SK-N-DZ (cell line): ENCODE data around the gene OR14I1. TPM values are rescaled to one million over a fixed set of nuclear protein-coding genes. Genes with fewer than 3 reads are reported as not detected.

Experiments
- DNase-seq: peaks from one replicate; pipeline ENCODE4 v3.0.0-alpha.2; 2015; ENCODE audit warnings: low spot score
- polyA plus RNA-seq, 2 experiments: library from polyadenylated mRNA; depleted of rRNA; stranded (reverse); fragments of >200 nt; gene quantifications; 2 replicates each; pipeline ENCODE4 v1.2.3, GENCODE V29; 2014

Gene OR14I1
- not detected in 2 replicates for polyA plus RNA-seq (2014; cell fraction: cytosol; rRNA removed)
- not detected in 2 replicates for polyA plus RNA-seq (2014; cell fraction: nucleus; rRNA removed)

DNA sequence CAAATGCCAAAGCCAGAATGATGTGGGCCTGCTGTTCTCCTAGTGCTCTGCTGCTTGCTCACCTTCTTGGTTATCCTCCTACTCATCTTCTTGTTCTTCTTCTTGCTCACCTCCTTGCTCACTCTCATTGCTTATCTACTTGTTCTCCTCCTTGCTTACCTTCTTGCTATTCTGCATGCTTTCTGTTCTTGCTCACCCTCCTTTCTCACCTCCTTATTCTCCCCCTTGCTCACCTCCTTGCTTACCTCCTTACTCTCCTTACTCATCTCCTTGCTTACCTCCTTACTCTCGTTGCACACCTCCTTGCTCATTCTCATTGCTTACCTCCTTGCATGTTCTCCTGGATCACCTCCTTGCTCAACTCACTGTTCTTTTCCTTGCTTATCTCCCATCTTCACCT lies at the start of gene OR14I1:
Gene OR14I1, minus strand, starts transcription at position 53 of the 400 bp plus-strand sequence.
- DNase-seq = no peak

DNA sequence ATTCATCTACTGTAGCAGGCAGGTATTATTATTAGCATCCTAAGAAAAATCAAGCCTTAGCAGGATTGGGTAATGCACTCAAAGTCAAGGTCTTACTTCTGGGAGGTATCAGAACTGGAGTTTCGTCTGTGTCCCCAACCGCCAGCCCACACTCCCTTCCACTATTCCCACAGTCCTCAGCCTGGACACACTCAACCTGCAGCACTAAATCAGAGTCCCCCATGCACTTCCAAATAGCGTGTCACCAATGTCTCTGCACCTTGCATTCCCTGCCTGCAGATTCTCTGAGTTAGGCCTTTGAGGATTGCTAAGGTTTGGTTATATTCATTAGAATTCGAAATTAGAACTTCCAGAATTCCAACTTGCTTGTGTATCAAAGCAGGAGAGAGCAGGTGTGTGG lies 49.1 kb upstream of the OR14I1 start:
- no peak for DNase-seq

- no peak for DNase-seq
Measured at GRCh38 chr1:248751142-248751541, 48.6 kb upstream of the OR14I1 start.

DNA sequence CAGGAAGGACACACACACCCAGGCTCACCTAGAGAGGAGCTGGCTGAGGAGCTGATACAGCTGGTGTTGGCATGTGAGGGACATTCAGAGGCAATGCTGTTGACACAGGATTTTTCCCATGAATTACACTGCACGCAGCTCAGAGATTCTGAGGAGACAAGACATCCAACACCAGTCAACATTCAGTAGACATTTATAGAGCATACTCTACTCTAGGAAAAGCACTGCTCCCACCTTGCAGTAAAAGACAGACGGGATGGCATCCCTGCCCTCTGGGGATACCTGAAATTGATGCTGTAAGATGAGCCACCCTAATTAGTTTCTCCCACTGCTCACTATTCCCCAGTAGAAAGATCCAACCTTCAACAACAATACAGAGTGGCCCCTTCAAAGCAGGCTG lies 47.9 kb upstream of the OR14I1 start:
- DNase-seq = no peak

DNA sequence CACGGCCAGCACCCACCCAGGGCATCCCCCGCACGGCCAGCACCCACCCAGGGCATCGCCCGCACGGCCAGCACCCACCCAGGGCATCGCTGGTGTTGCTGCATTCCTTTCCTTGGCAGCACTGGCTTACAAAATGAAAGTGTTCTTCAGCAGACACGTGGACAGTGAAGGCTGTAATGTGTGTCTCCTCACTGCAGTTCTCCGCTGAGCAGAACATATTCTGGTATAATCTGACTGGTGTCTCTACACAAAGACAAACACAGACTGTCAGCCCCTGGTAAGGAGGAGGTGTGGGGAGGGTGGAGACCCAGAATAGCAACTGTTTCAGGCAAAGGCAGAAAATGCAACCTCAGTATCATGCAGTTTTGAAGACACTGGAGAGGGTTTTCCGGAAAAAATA lies 45.6 kb upstream of the OR14I1 start:
- no peak for DNase-seq

GRCh38 chr1:248740876-248741275 lies 38.3 kb upstream of the OR14I1 start:
- DNase-seq = no peak

GRCh38 chr1:248739572-248740205 lies 37.1 kb upstream of the OR14I1 start:
- DNase-seq = no peak

- DNase-seq = no peak
Measured at GRCh38 chr1:248737457-248737856, 34.9 kb upstream of the OR14I1 start.

DNA sequence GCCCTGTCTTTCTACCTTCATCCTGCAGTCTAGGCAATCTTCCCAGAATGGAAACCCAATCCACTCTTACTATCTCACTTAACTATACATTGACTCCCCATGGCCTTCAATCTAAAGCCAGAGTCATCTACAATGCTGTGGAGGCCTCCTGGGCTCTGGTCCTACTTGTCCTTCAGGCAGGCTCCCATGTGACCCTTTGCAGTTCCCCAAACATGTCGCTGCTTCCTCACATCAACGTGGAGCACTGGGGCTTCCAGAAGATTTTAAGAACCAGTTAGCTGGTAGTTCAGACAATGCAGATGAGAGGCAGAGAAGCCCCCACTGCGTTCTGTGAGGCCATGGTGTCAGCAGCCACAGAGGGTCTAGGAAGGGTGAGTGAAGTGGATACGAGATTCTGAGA lies 34.4 kb upstream of the OR14I1 start:
- DNase-seq = no peak

- DNase-seq = no peak
Measured at GRCh38 chr1:248733566-248733965, 31.0 kb upstream of the OR14I1 start.

DNA sequence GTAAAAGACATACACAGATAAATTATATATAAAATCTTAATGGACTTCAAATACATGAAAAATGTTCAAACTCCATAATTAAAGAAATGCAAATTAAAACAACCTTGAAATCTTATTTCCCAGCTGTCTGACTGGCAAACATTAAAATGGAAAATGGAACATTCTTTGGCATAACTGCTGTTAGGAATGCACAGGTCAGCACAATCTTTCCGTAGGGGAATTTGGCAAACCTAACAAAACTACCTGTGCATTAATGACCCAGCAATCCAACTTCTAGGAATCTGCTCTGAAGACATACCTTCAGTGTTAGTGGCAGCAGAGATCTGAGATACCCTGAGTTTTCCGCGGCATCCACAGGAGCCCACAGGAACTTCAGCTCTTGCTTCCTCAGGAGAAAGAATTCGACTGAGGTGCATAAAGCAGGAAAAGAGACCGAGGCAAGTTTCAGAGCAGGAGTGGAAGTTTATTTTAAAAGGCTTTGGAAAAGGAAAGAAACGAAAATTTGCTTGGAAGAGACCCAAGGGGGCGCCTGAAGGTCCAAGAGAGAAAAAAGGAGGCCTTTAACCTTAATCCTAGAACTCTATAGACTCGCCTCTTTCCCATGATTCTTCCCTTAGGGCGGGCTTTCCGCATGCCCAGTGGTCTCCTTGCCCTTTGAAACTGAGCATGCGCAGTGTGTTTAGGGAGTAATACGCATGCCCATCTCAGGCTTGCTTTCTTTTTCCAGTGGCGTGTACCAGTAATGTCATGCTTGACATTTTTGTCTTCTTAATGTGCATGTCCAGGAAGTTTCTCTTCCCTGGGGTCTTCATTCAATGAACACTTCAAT lies 28.2 kb upstream of the OR14I1 start:
- no peak for DNase-seq

DNA sequence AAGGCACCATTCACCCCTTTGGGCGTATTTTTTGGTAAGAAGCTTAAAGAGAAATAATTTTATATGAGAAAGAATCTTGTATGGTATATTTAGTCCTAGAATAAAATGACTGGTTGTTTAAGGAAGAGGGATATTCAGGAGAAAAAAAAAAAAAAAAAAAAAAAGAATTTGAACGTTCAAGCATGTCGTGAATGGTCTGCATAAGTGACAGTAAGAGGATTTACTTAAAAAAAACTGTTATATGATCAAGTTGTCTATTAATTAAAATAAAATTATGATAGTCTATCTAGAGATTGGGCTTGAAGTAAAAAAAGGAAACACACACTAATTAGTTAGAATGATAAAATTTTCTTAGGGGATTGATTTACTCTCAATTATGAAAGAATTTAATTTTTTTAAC lies 11.7 kb upstream of the OR14I1 start:
- no peak for DNase-seq

GRCh38 chr1:248710305-248710900 lies 7.8 kb upstream of the OR14I1 start:
- no peak for DNase-seq

DNA sequence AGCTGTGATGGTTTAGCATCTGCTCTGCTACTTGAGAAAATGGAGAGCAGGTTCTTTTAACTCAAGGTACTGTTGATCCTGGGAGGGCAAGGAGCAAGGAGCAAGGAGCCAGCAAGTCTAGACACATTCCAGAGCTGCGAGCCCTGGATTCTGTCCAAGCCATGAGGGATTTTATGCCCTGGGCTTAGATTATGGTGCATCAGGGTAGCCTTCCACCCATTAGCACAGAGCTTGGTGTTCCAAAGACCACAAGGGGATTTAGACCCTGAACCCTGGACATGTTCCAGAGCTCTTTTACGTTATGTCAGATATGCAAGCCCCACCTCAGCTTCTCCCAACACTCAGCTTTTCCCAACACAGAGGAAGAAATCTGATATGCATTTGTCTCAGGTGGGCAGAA lies 2.0 kb upstream of the OR14I1 start:
- DNase-seq = no peak

- no peak for DNase-seq
Measured at GRCh38 chr1:248703674-248704073, 1.1 kb upstream of the OR14I1 start.

- DNase-seq = no peak
Measured at GRCh38 chr1:248699099-248699498, 3.5 kb downstream of the OR14I1 start.

DNA sequence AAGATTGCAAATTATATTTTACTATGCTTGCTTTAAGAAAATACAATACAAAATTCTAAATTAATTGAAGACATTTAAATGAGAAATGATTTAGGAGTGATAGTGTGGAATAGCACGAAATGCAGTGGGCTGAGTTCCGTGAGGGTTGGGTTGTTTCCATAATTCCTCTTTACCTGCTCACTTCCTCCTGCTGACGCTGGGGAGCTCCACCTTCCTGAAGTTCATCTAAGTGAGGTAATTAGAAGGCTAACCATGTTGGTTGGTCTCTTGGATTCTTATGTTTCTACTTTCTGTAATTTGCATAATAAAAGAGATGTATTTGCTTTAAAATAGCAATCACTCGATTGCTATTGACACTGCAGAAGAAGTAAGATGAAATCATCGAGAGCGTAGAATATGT lies 4.7 kb downstream of the OR14I1 start:
- DNase-seq = no peak

DNA sequence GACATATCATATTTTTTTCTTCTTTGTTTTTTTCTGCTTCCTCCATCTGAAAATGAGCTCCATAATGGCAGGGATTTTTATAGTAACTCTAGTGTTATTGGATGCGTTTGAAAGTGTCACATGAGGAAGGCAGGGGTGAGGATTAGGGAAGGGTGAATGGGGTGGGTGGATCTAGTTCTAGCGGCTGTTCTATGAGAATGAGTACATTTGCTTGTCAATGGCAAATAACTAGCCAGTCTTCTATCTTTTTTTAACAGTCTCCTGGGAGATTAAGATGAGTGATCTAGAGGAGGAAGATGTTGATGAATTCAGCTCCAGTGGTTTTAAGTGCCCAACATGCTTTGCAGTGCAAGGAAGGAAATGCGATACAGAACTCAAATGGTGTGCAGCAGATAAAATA lies 5.8 kb downstream of the OR14I1 start:
- no peak for DNase-seq

- no peak for DNase-seq
Measured at GRCh38 chr1:248696261-248696660, 6.3 kb downstream of the OR14I1 start.

GRCh38 chr1:248695451-248696132 lies 7.0 kb downstream of the OR14I1 start:
- DNase-seq = no peak

DNA sequence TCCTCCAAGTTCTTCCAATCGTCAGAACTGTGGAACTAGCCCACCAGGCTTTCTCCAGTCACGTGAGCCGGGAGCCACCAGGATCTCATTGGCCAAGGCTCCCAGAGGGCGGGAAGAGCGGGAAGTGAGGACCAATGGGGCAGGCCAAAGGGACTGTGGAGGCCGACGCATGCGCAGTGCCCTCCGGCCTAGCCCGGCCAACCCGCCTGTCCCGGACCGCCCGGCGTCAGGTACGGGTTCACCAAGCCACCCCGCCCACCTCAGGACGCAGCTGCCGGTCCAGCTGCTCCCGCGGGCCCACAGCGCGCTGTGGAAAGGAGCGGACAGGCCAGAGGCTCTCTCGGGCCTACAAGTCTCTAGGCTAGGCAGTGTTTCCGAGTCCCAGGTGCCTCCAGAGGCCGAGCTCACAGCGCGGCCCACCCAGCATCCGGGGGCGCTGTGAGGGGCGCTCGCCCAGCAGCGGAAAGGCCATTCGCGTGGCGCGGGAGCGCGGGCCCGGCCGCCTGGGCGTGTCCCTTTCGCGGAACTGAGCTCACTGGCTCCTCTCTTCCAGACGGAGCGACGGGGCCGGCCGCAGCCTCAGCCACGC lies 10.9 kb downstream of the OR14I1 start:
- DNase-seq = no peak
